GM19351 (cell line): ENCODE results near the gene SHLD1.

ENCODE experiments used
- ATAC-seq: cut with Tn5 transposase; IDR thresholded peaks from one replicate; pipeline ENCODE4 v1.9.1; 2021; ENCODE audit warnings: mild to moderate bottlenecking, moderate library complexity; ENCODE audit not compliant: unreplicated experiment

Gene SHLD1

DNA sequence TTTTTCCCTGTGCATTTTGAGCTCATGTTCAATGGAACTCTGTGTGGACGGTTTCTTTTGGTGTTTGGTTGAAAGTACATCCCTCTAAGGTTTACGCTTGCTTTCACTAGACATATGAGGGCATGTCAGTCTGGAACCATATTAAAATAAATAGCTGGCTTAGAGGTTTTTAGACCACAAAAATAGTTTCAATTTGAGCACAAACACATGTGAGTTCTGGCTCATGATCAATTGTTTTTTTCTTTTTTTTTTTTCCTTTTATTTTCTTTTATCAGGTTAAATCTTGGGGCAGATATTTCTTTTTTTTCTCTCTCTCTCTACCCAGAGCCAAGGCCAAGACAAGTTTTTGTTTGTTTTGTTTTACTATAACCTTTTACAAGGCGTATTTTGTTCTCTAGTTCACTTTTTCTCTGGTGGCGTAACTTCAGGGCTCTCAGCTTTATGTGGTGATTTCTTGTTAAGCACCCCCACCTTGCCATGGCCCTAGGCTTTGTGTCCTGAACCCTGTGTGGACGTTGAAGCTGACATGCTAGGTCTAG lies 92.9 kb downstream of the SHLD1 start:
- ATAC-seq: peak; percentile 70

DNA sequence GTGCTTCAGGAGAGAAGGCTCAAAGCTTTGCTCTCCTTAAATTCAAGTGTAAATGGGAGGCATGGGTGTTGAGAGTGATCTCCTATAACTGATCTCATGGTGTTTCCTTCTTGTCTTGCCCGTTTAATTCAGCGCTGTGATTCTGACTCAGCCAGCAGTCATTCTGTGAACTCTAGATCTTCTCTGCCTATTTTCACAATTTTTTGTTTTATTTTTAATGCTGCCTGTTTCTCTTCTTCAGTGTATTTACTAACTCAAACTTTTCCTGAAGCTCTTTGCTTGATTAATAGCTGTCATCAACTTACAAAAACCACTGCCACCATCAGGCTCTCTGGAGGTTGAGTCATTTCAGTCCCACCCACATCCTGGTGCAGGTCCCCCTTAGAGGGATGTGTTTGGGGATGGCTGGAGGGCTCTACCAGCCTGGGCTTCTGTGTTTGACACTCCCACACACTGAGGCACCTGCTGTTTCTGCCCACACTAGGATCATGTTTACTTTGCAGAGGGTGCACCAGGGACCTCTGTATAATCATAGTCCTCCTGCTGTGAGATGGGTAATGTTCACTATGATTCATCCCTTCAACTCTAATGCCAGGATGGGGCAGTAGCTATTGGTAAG lies 94.0 kb downstream of the SHLD1 start:
- ATAC-seq: peak; percentile 83

DNA sequence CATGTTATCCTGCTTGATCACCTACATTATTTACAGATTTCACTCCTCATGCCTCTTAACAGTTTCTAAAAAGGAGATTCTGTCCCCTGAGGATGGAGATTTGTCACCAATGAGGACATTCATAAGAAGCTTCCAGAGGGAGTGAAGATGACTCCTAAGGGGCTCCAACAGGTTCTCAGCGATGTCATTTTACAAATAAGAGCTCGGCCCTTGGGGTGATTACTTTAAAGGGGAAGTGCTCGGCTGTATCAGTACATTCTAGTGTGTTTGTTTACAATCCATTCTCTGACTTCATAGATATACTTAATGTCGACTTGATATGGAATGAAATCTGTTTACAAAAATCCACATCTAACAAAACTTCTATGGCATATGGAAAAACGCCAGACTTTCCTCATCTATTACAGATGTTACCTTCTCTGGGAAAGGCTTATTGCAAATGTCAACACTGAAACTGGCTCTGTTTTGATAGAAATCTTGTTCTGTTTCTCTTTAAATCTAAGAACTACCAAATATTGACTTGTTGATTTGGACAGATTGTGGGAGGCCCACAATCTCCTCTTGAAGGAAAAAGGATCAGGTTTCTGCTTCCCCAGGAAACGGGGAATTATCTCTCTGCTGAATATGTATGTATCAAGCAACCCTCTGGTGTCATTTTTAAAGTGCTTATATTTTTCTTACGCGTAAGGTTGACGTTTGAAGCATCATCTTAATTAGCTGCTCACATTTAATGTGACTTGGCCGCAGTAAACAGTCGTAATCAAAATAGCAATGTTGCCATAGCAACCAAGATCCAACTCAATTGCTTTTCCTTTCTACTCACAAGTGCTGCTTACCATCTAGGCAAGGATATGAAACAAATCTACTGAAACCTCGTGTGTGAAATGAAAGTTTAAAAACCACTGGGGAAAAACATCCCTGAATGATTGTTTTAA lies 95.7 kb downstream of the SHLD1 start:
- ATAC-seq: no peak

DNA sequence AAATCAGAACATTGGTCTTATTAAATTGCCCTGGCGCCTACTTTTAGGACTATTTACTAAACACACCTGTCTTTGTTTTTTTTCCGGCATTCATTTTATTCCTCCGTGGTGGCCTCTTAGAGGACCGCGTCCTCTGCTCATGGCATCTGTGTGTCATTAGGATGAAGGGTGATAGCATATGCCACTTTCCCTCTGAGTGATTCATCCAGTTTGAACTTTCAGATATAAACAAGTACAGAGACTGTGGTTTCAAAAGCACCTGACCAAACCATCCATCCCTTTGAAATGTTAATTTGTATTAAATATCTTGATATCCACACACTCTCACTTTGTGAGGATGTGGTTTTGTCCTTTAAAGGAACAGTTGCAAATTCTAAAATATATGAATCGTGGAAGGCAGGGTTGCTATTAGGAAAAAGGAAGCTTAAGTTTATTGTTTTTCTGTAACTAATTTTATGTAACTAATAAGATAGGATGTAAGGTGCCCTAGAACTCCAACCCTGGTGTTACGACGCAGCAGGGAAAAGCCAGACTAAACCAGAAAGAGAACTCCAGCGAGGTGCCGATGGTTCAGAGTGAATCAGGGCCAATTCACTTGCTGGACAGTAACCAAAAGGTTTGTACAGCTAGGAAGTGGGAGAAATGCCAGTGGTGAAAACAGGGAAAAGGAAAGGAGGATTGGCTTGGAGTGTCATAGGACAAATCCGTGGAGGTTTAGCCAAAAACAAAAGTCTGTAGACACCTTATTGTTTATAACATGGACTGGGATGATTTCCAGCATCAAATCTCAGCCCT lies 98.7 kb downstream of the SHLD1 start:
- no peak for ATAC-seq

DNA sequence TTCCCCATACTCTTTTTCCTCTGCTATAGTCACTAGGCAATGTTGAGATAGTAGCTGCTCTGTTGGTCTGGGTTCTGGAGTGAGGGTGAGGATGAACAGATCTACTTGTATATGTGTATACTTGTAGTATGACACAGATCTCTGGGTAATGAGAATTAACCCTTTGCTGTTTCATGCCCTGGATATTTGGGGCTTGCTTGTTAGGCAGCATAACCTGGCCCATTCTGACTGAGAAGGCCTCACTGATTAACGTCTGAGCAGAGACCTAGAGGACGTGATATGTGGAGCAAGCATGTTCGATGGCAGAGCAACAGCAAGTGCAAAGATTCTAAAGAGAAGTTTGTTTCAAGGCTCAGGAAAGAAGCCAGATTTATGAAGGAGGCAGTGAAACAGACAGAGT lies 105.7 kb downstream of the SHLD1 start:
- ATAC-seq: no peak

DNA sequence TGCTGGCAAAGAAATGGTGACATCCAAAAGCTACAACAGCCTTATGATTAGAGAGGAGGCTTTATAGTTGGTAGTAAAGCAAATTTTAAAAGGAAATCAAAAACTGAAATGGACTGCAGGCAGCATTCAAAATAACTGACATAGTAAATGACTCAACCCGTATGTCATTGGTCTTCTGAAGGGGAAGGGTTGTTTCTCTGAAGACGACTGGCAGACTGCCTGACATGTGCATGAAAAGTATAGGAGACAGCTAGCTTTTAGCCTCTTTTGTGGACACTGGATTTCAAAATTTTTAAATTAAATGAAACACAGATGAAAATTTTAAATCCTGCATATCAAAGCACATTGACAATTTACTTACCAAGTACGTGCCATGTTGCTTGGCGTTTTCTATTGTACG lies 109.4 kb downstream of the SHLD1 start:
- ATAC-seq: no peak

- ATAC-seq: no peak
Measured at GRCh38 chr20:5862703-5863039, 112.5 kb downstream of the SHLD1 start.

DNA sequence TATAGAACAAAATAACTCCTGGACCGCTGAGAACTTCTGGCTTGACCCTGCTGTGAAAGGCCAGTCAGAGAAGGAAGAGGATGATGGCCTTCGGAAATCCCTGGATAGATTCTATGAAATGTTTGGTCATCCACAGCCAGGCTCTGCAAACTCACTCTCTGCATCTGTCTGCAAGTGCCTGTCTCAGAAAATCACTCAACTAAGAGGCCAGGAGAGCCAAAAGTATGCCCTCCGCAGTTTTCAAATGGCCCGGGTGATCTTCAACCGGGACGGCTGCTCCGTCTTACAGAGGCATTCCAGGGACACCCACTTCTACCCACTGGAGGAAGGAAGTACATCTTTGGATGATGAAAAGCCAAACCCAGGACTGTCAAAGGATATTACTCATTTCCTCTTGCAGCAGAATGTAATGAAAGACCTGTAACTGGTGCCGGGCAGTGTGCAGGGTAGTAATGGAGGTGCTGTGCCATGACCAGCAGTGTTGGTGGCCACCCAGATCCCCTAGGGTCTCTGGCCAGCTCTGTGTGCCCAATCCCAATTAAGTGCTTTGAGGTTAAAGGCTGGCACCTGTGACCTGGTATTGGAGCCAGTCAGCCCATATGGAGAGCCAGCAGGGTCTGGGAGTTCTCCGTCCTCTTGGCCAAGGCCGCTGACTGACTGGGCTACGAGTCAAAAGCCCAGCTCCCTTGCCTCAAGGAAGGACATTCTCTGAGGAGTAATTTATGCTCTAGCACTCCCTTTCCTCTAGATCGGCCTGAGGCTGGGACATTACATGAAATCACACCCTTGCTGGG lies 113.0 kb downstream of the SHLD1 start:
- no peak for ATAC-seq

GRCh38 chr20:5864428-5864827 lies 114.2 kb downstream of the SHLD1 start:
- no peak for ATAC-seq

DNA sequence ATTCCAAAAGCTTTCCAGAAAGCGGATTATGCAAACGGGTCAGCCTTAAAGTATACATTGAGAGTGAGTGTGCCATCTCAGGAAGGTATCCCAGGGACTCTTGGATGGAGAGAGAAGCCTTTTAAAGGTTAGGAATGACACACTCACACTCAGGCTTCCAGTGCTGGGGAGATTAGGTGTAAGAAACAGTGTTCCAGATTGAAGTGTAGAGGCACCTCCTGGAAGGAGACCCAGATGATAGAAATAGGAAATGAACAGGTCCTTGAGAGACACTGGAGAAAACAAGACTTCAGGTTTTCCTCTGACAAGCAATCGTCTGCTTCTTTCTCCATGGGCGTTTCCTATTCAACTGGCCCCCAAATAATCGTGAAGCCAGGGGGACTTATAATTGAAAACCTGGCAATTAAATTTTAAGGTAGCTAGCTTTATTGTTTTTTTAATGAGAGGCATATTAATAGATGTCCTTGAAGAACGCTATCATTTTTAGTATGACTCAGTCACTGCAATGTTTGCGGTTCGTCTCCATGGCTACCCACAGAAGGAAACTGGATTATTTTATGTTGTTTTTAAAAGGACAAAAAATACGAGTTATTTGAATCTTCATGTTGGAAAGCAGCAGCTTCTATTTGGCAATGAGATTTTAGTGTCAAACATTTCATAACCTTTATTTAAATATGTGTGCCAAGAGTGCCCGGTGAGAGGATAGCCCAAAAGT lies 114.8 kb downstream of the SHLD1 start:
- no peak for ATAC-seq

DNA sequence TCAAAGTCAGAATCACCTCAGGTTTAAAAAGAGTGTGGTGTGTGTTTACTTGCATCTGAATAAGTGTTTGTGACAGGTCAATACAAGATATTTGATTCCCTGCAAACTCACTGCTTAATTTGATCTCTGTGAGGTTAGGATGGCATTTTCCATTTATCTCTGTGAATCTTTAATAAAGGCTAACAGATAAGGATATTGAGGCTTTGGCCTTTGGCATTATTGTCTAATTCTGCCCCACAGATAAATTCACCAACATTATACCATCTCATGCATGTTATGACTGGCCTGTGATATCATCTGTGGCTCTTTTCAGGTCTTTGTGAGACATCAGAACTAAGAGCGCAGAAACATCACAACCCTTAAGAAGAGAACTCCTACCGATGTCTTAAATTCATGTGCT lies 115.4 kb downstream of the SHLD1 start:
- no peak for ATAC-seq

- no peak for ATAC-seq
Measured at GRCh38 chr20:5870568-5870981, 120.4 kb downstream of the SHLD1 start.

DNA sequence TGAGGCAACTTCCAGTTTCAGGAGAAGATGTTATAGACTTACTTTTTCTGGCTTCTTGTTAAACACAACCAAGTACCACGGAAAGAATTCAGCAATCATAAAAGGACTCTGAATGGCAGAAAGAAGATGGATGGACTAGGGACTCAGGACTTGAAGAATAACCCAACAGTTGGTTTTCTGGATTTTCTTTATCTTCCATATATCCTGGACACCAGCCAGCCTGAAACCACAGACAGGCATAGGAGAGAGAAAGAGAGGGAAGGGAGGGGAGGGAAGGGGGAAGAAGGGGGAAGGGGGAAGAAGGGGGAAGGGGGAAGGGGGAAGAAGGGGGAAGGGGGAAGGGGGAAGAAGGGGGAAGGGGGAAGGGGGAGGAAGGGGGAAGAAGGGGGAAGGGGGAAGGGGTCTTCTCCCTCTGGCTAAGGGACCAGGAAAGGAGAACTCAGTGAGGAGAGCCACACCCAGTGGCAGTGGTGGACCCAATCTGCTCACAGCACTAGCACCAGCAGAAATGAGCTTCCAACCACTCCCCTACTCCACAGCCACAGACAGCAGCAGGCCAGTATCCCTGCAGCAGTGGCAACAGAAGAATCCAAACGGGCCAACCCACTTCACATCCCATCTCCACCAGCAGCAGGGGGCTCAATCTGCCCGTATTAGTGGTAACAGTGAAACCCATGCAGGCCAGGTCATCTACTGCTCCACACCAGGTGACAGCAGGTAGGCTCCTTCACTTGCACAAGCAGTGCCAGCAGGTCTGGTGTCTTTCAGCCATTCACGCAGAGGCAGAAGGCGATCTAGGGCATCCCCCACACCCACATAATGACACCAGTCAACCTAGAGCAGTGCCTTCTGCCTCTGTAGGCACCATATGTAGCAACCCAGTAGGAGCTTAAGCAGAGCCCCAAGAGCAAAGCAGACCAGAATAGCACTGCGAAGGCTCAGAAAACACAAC lies 121.5 kb downstream of the SHLD1 start:
- ATAC-seq: no peak

DNA sequence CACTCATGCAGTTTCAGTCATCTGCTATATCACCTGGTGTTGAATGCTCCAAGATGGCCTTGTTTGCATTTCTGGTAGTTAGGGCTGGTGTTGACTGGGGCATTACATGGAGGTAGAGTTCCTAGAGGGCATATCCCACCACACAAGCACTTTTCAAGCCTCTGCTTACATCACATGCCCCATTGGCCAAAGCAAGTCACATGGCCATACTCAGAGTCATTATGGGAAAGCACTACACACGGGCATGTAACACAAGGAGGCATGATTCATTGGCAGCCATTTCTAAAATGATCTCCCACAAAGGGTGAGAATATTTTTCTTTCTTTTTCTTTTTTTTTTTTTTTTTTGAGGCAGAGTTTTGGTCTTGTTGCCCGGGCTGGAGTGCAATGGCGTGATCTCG lies 126.9 kb downstream of the SHLD1 start:
- no peak for ATAC-seq

GRCh38 chr20:5880326-5880725 lies 130.1 kb downstream of the SHLD1 start:
- no peak for ATAC-seq

DNA sequence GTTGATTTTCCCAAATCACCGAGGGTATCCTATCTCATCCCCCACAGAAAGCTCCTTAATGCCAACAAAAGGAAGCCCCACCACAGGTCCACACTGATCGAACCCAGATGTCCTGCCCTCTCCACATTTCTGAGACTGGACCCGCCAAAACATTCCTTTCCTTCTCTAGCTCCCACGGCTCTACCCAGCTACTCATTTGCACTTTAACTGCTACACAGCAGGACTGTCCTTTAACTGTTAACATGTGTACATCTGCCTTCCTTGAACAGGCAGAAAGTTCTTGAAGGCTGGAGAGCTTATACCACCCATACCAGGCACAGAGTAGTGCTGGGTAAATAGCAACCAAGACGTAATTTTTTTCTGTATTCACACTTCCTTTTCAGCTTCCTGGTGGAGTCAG lies 131.5 kb downstream of the SHLD1 start:
- no peak for ATAC-seq

DNA sequence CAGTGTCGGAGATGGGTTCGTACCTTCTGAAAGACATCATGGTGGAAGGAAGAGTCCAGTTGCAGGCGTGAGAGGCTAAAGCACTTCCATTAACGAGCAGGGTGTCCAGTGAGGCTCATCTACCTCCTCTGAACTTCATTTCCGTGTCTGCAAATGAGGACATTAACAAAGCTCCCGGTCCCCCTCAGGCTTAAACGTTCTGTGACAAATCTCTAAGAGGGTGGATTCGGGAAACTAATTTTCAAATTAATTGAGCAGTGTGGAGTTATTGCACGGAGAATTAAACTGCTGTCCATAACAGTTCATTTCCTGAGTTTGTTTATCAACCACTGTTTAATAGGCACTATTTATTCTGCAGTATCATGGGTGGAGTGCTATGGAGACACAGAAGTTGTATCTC lies 132.0 kb downstream of the SHLD1 start:
- no peak for ATAC-seq

DNA sequence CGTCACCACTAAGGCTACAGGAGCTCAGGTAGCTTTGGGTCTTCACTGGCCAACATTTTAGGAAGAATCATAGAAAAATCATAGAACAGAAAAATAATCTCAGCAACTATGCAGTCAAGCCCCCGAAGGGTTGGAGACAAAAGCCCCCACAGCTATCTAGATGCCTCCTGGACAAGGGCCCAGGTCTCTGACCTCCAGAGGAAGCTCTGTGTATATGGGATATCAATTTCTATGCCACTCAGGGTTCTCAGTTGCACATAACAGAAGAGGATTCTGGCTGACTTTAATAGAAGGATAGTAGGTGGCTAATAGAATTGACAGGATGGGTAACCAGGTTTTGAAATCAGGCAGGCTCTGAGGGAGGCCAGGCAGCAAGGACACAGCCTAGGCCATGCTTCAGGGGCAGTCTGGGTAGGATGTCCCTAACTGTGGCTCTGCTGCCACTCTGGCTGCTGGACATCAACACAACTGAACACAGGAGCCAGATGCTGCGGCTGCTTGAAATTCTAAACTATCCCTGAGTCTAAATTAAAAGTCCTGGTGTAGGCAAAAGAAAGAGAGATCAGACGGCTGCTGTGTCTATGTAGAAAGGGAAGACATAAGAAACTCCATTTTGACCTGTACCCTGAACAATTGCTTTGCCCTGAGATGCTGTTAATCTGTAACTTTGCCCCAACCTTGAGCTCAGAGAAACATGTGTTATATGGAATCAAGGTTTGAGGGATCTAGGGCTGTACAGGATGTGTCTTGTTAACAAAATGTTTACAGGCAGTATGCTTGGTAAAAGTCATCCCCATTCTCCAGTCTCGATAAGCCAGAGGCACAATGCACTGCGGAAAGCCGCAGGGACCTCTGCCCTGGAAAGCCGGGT lies 134.5 kb downstream of the SHLD1 start:
- no peak for ATAC-seq
